PFSK-1 (cell line): Measurements from ENCODE around the gene CDKL4.

ENCODE experiments used
- FOXP2 ChIP-seq: optimal IDR thresholded peaks from 2 replicates; pipeline ENCODE3; 2011; ENCODE audit warnings: borderline replicate concordance, control low read depth, inconsistent platforms; ENCODE audit not compliant: insufficient read depth; ENCODE audit errors: extremely low read length, extremely low read depth
- POLR2AphosphoS5 ChIP-seq: IDR thresholded peaks from 2 replicates; pipeline ENCODE4 v1.6.1; 2012; ENCODE audit warnings: low read depth, mild to moderate bottlenecking, control low read depth, low read length, moderate library complexity
- SIN3A ChIP-seq: IDR thresholded peaks from 2 replicates; pipeline ENCODE4 v1.6.1; 2012; ENCODE audit warnings: mild to moderate bottlenecking, low read length, moderate library complexity, borderline replicate concordance; ENCODE audit not compliant: insufficient read depth
- TAF1 ChIP-seq: IDR thresholded peaks from 2 replicates; pipeline ENCODE4 v1.6.1; 2012; ENCODE audit warnings: low read length, control low read depth, borderline replicate concordance; ENCODE audit not compliant: insufficient read depth
- TF ChIP-seq, protein P1 (sequence below), 2 experiments: IDR thresholded peaks; 2 replicates each; pipeline versions ENCODE4 v1.6.1 to v1.8.0; 2011 to 2012; ENCODE audit warnings: low read depth in 2 of 2, low read length in 2 of 2, control low read depth in 1 of 2, inconsistent platforms in 1 of 2, mild to moderate bottlenecking in 1 of 2, moderate library complexity in 1 of 2; ENCODE audit not compliant: insufficient read depth in 1 of 2

DNA sequence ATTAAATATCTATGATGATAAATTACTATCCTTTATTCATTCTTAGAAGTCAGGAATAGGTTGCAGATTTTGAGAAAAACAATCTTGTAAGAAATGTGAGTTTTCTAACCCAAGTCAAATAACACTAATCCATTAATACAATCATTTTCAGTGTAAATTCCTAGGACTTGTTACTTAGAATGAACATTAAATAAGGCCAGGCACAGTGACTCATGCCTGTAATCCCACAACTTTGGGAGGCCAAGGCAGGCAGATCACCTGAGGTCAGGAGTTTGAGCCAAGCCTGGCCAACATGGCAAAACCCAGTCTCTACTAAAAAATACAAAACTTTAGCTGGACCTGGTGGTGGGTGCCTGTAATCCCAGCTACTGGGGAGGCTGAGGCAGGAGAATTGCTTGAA is 45.8 kb upstream of the CDKL4 start:
- TF ChIP-seq, protein P1, sequence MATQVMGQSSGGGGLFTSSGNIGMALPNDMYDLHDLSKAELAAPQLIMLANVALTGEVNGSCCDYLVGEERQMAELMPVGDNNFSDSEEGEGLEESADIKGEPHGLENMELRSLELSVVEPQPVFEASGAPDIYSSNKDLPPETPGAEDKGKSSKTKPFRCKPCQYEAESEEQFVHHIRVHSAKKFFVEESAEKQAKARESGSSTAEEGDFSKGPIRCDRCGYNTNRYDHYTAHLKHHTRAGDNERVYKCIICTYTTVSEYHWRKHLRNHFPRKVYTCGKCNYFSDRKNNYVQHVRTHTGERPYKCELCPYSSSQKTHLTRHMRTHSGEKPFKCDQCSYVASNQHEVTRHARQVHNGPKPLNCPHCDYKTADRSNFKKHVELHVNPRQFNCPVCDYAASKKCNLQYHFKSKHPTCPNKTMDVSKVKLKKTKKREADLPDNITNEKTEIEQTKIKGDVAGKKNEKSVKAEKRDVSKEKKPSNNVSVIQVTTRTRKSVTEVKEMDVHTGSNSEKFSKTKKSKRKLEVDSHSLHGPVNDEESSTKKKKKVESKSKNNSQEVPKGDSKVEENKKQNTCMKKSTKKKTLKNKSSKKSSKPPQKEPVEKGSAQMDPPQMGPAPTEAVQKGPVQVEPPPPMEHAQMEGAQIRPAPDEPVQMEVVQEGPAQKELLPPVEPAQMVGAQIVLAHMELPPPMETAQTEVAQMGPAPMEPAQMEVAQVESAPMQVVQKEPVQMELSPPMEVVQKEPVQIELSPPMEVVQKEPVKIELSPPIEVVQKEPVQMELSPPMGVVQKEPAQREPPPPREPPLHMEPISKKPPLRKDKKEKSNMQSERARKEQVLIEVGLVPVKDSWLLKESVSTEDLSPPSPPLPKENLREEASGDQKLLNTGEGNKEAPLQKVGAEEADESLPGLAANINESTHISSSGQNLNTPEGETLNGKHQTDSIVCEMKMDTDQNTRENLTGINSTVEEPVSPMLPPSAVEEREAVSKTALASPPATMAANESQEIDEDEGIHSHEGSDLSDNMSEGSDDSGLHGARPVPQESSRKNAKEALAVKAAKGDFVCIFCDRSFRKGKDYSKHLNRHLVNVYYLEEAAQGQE (IDR thresholded peaks at IDR 0.05; ENCODE audit: insufficient read depth in 1 of 2, low read depth in 2 of 2, low read length in 2 of 2), result no peak
- TF ChIP-seq POLR2AphosphoS5 (no peak), TAF1 (no peak), FOXP2 (no peak), SIN3A (no peak)
